Colonic mucosa (tissue), 4 donors: ENCODE measurements around the gene POLR3B. TPM values are rescaled to one million over a fixed set of nuclear protein-coding genes. Genes with fewer than 3 reads are reported as not detected.
"Not testable (repeated sequence)": the region's sequence is repeated elsewhere in the genome, so short reads cannot be mapped to it uniquely, and the experiment has no call there.

Source experiments
- DNase-seq: peaks from one replicate; pipeline ENCODE4 v3.0.0-alpha.2; 2020
- H3K27ac ChIP-seq: fragments of 200-600 bp; one replicate; pipeline ENCODE4 v1.8.0; 2021
- H3K27me3 ChIP-seq: fragments of 200-600 bp; one replicate; pipeline ENCODE4 v1.8.0; 2021
- H3K36me3 ChIP-seq: fragments of 200-600 bp; one replicate; pipeline ENCODE4 v1.8.0; 2021
- H3K4me1 ChIP-seq: fragments of 200-600 bp; one replicate; pipeline ENCODE4 v1.8.0; 2021; ENCODE audit warnings: mild to moderate bottlenecking
- H3K4me3 ChIP-seq: fragments of 200-600 bp; one replicate; pipeline ENCODE4 v1.8.0; 2021
- H3K9ac ChIP-seq, 2 donors: one replicate each; pipeline ENCODE4 v1.7.0; 2013; ENCODE audit warnings: control low read depth in 2 of 2, low read depth in 2 of 2, low read length in 2 of 2
- H3K9me3 ChIP-seq: fragments of 200-600 bp; one replicate; pipeline ENCODE4 v1.8.0; 2021
- CTCF ChIP-seq: fragments of 200-600 bp; IDR thresholded peaks from one replicate; pipeline ENCODE4 v1.8.0; 2022; ENCODE audit warnings: antibody characterized with exemption, mild to moderate bottlenecking
- intact Hi-C: fragments of 100-400 bp; cut with DNase I; formaldehyde crosslinking; loops from one replicate; pipeline ENCODE4 v1.14.1; 2022
- total RNA-seq, 2 donors: library from RNA; stranded (reverse); fragmentation: NEBNext Ultra II Directional in 1 of 2; extraction: Animal tissue kit (Norgen Biotek cat#: 25700) in 1 of 2; gene quantifications; one replicate each; pipeline ENCODE4 v1.2.1, GENCODE V29; 2021
- donor health status: healthy.
- donor health status: DM: no; HTN: no; CAD: no.
- donor health status: DM: no; HTN: no; CAD: no.

POLR3B gene
- total RNA-seq, 2 donors from 2014 or later, result 5.7 to 10.4 TPM

- H3K27ac ChIP-seq, result no peak overlapping the region
- no peaks in the 10 kb centered on the region for H3K27me3 ChIP-seq
- intact Hi-C loops, result no loop called here
- H3K36me3 ChIP-seq, result no peaks in the 10 kb centered on the region
- no peaks in the 10 kb centered on the region for H3K9me3 ChIP-seq
- no peak overlapping the region for H3K9ac ChIP-seq
- no peak for TF ChIP-seq CTCF
- H3K4me3 ChIP-seq, result no peak overlapping the region
- H3K4me1 ChIP-seq, result no peaks in the 10 kb centered on the region
- DNase-seq, result no peak
These were observed 46.4 kb upstream of the POLR3B start for GRCh38 chr12:106311139-106311538.

- H3K9ac ChIP-seq, H3K36me3 ChIP-seq, H3K4me1 ChIP-seq, H3K27me3 ChIP-seq, H3K4me3 ChIP-seq, DNase-seq, H3K9me3 ChIP-seq, H3K27ac ChIP-seq, intact Hi-C loops: not testable (repeated sequence)
These were observed 44.1 kb upstream of the POLR3B start for GRCh38 chr12:106313413-106313812.

GRCh38 chr12:106315523-106315922 lies 42.0 kb upstream of the POLR3B start:
- TF ChIP-seq CTCF, result no peak
- no peaks in the 10 kb centered on the region for H3K36me3 ChIP-seq
- intact Hi-C loops, result no loop called here
- H3K27ac ChIP-seq, result no peak overlapping the region
- H3K4me1 ChIP-seq, result no peaks in the 10 kb centered on the region
- no peak overlapping the region for H3K9ac ChIP-seq
- no peaks in the 10 kb centered on the region for H3K27me3 ChIP-seq
- no peaks in the 10 kb centered on the region for H3K9me3 ChIP-seq
- no peak overlapping the region for H3K4me3 ChIP-seq
- no peak for DNase-seq

GRCh38 chr12:106317406-106318082 lies 40.0 kb upstream of the POLR3B start:
- no peak for DNase-seq
- Histone ChIP-seq H3K36me3 (peaks cover 3% of the 10 kb centered on the region), H3K4me1 (no peaks in the 10 kb centered on the region), H3K9me3 (no peaks in the 10 kb centered on the region), H3K27ac (no peak overlapping the region), H3K27me3 (no peaks in the 10 kb centered on the region), H3K9ac (no peak overlapping the region), H3K4me3 (no peak overlapping the region)
- intact Hi-C loops, result no loop called here
- TF ChIP-seq CTCF, result no peak

- Histone ChIP-seq H3K27me3 (no peaks in the 10 kb centered on the region), H3K36me3 (peaks cover 3% of the 10 kb centered on the region), H3K27ac (no peak overlapping the region), H3K4me1 (no peaks in the 10 kb centered on the region), H3K4me3 (no peak overlapping the region), H3K9ac (no peak overlapping the region), H3K9me3 (no peaks in the 10 kb centered on the region)
- no peak for TF ChIP-seq CTCF
- intact Hi-C loops, result no loop called here
- DNase-seq, result no peak
These were observed 36.3 kb upstream of the POLR3B start for GRCh38 chr12:106321139-106321850.

GRCh38 chr12:106323537-106323936 lies 34.0 kb upstream of the POLR3B start:
- DNase-seq, result no peak
- intact Hi-C loops, result no loop called here
- H3K9ac ChIP-seq, result no peak overlapping the region
- no peaks in the 10 kb centered on the region for H3K27me3 ChIP-seq
- H3K9me3 ChIP-seq, result no peaks in the 10 kb centered on the region
- TF ChIP-seq CTCF, result no peak
- no peak overlapping the region for H3K4me3 ChIP-seq
- H3K27ac ChIP-seq, result no peak overlapping the region
- H3K4me1 ChIP-seq, result no peaks in the 10 kb centered on the region
- peaks cover 3% of the 10 kb centered on the region for H3K36me3 ChIP-seq
